GM20000 (cell line): Measurements from ENCODE around the gene LNPEP.

Experiments used
- DNase-seq: peaks from one replicate; pipeline ENCODE4 v3.0.0; 2012; ENCODE audit warnings: low spot score
- TF ChIP-seq, protein P1 (sequence below): IDR thresholded peaks from 2 replicates; pipeline ENCODE4 v1.5.1; 2012; ENCODE audit warnings: mild to moderate bottlenecking, control low read depth; ENCODE audit errors: extremely low read depth, missing control alignments

LNPEP gene

DNA sequence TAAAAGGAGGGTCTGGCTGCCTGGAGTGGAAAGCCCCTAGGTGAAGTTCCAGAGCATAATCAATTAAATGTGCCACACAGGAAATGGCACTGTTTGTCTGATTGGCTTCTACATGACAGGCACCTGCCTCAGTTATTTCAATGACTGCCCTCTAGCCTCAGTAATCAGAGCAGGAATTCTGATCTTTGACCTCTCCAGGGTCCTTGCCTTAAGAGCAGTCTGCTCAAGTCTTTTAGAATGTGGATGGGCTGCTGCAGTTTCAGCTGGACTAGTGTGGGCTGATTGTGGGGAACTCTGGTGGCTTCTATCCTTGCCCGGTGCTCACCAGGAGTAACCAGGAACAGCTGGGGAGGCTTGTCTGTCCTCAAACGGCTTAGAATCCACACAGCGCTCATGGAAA, 107.6 kb downstream of the LNPEP start:
- TF ChIP-seq, protein P1, sequence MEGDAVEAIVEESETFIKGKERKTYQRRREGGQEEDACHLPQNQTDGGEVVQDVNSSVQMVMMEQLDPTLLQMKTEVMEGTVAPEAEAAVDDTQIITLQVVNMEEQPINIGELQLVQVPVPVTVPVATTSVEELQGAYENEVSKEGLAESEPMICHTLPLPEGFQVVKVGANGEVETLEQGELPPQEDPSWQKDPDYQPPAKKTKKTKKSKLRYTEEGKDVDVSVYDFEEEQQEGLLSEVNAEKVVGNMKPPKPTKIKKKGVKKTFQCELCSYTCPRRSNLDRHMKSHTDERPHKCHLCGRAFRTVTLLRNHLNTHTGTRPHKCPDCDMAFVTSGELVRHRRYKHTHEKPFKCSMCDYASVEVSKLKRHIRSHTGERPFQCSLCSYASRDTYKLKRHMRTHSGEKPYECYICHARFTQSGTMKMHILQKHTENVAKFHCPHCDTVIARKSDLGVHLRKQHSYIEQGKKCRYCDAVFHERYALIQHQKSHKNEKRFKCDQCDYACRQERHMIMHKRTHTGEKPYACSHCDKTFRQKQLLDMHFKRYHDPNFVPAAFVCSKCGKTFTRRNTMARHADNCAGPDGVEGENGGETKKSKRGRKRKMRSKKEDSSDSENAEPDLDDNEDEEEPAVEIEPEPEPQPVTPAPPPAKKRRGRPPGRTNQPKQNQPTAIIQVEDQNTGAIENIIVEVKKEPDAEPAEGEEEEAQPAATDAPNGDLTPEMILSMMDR = no peak
- no peak for DNase-seq

DNA sequence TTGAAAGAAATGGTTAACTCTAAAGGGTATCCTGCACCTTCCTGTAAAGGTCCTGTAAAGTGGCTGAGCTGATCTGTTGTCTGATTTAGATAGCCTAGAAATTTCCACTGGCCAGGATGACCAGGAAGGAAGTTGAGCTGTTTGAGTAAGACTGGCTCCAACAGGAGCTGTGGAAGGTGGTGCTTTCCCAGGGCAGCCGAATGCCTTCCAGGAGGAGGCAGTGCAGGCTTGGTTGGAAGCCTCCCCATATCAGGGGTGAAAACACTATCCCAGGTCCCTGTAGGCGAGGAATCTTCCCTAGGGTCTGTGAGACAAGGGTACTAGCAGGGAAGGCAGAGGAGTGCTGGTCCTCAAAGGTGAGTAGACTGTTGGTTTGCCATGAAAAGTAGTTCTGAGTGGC, 108.2 kb downstream of the LNPEP start:
- DNase-seq = no peak
- TF ChIP-seq, protein P1 = no peak

DNA sequence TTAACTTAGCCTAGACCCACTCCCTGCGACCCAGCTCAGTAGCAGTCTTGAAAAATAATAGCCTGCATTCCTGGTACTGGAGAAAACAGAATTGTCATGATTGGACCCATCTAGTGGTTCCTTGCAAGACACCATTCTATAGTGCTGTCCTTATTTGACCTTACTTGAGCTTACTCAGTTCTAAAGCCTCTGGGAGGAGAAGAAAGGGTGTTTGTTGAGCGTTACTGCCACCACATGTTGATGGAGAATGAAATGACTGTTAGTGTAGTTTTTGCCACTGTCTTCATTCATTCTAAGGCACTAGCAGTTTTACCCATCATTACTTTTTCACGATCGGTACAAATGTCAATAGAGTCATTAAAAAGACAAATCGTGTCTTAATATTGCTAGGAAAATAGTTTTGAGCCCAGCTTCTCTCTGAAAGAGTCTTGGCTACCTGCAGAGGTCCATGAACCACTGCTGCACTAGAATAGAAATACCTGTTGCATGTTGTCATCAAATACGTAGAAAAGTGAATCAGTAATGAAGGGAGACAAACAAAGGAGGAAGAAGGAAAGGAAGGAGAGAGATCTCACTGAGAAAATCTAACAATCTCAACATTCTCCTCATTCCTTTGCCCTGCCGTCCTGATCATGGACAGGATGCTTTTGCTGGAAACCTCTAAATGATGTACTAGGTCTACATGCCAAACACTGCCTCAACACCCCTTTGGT, 110.5 kb downstream of the LNPEP start:
- peak; percentile 10 for DNase-seq
- TF ChIP-seq, protein P1 = no peak

DNA sequence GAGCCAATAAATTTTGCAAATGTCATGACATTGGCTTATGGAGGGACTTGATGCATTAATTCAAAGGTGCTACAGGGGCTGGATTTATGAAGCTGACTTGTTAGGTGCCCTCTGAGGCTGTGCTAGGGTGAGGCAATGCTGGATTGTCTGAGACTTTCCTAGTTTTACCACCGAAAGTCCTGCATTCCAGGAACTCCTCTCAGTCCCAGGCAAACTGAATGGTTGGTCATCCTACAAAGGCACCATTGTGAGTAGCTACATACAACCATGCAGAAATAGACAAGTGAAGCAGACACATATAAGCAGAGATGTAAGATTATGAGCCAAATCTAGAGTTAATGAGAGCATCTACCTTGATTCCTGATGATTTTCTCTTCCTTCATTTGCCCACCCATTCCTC, 111.2 kb downstream of the LNPEP start:
- TF ChIP-seq, protein P1 = no peak
- no peak for DNase-seq

DNA sequence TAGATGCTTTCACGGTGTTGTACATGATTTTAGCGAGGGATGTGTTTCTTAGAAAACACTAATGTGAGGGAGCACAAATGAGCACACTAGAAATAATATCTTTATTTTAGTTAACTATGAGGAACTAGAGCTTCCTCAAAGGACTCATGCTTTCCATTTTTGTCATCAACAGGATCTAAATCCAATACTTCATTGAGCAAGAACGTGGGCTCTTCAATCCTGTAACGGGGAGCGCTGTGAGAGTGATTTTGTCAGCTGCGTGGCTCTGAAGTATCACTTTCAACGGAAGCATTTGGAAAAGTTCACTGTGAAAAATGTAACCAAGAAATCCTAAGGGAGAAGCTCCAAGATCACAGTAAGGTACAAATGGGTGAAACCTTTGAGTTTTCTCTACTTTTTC, 113.3 kb downstream of the LNPEP start:
- DNase-seq = no peak
- TF ChIP-seq, protein P1 = no peak

DNA sequence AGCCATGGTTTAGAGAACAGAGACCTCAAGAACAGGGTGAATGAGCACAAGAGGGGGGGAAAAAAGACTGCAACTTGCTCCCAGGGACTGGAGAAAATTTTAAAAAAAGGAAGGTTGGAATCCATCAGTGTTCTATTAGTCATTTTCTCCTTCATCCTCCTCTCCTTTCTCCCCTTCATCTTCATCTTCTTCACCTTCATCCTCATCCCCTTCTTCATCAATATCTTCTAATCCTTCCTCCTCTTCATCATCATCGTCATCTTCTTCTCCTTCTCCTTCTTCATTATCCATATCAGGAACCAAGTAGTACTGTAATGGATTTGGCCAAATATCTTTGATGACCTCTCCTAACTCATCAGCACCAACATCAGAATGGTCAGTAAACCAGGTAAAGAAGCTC, 120.4 kb downstream of the LNPEP start:
- no peak for DNase-seq
- TF ChIP-seq, protein P1 = no peak

DNA sequence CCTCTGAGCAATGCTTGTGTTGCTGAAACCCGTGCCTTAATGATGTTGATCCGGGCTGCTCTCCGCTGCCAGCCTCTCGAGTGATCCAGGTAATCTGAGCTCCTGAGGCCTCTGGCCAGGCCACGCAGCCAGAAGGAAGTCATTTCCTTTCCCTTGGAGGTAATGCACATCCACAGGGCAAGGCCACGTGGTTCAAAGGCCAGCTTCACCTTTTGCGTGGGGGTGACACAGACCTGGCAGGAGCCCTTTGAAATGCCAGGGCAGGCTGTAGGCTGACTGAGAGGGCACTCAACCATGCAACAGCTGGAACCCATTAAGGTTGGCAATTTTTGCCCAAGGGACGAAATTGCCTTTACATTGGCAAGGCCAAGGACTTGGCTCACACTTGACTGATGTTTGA, 126.2 kb downstream of the LNPEP start:
- TF ChIP-seq, protein P1 = no peak
- DNase-seq = no peak
